Psoas muscle (tissue), 8 donors: Measurements from ENCODE around the gene FOXP4. TPM values are rescaled to one million over a fixed set of nuclear protein-coding genes. Genes with fewer than 3 reads are reported as not detected.

ENCODE experiments used
- ATAC-seq, 4 donors: fragments of 200-7000 bp; cut with Tn5 transposase; one replicate each; pipeline ENCODE4 v1.9.1; 2020; ENCODE audit warnings: moderate library complexity in 3 of 4, mild to moderate bottlenecking in 2 of 4
- DNase-seq, 2 donors: peaks; one replicate each; pipeline ENCODE4 v3.0.0-alpha.2; 2020
- H3K27ac ChIP-seq: fragments of 200-600 bp; one replicate; pipeline ENCODE4 v1.8.0; 2022
- H3K27me3 ChIP-seq, 3 donors: fragments of 200-600 bp in 1 of 3; one replicate each; pipeline versions ENCODE4 v1.6.1 to v1.8.0; 2013 to 2022; ENCODE audit warnings: low read length in 2 of 3, mild to moderate bottlenecking in 2 of 3, moderate library complexity in 1 of 3; ENCODE audit not compliant: insufficient read depth in 3 of 3
- H3K36me3 ChIP-seq, 2 donors: fragments of 200-600 bp in 1 of 2; one replicate each; pipeline versions ENCODE4 v1.6.1 to v1.8.0; 2013 to 2022; ENCODE audit warnings: low read depth in 1 of 2, mild to moderate bottlenecking in 1 of 2, moderate library complexity in 1 of 2; ENCODE audit not compliant: insufficient read depth in 1 of 2
- H3K4me1 ChIP-seq: fragments of 200-600 bp; one replicate; pipeline ENCODE4 v1.8.0; 2022
- H3K4me3 ChIP-seq: fragments of 200-600 bp; one replicate; pipeline ENCODE4 v1.8.0; 2022; ENCODE audit warnings: mild to moderate bottlenecking
- H3K9me3 ChIP-seq: fragments of 200-600 bp; one replicate; pipeline ENCODE4 v1.8.0; 2022
- WGBS, 3 donors: extraction: QIAGEN DNeasy Blood & Tissue Kit; methylation state at CpG; one replicate each; pipeline versions ENCODE4 v1.1.6 to v1.1.7; 2013; 5-methylcytosine and 5-hydroxymethylcytosine counted together
- intact Hi-C, 2 donors: fragments of 100-400 bp; cut with DNase I; formaldehyde crosslinking; loops; one replicate each; pipeline versions ENCODE4 v1.11.0 to v1.14.2; 2022
- polyA plus RNA-seq, 3 donors: library from polyadenylated mRNA; stranded (reverse); fragments of 200-250 nt; gene quantifications; one replicate each; pipeline ENCODE4 v1.2.3, GENCODE V29; 2013
- total RNA-seq, 4 donors: library from RNA; stranded (reverse); fragmentation: NEBNext Ultra II Directional in 2 of 4; extraction: Animal tissue kit (Norgen Biotek cat#: 25700) in 2 of 4; gene quantifications; one replicate each; pipeline versions ENCODE4 v1.2.1 to v1.2.4, GENCODE V29; 2021 to 2023
- TF ChIP-seq, protein P1 (sequence below): fragments of 200-600 bp; IDR thresholded peaks from one replicate; pipeline ENCODE4 v1.8.0; 2022; ENCODE audit warnings: antibody characterized with exemption
- donor health status: healthy with polysubstance abuse.
- donor health status: DM: no; HTN: no; CAD: no; lungs with moderate emphysema.
- donor health status: Bipolar disorder and iron deficiency.
- donor health status: healthy.
- donor health status: DM: yes; HTN: yes; CAD: no.
- donor health status: DM: no; HTN: no; CAD: no.
- donor health status: DM: no; HTN: no; CAD: no.
- donor health status: DM: yes; HTN: yes; CAD: no.

Gene FOXP4
- total and polyA plus RNA-seq, 7 donors: 4.6 to 12.2 (median 7.5) TPM

DNA sequence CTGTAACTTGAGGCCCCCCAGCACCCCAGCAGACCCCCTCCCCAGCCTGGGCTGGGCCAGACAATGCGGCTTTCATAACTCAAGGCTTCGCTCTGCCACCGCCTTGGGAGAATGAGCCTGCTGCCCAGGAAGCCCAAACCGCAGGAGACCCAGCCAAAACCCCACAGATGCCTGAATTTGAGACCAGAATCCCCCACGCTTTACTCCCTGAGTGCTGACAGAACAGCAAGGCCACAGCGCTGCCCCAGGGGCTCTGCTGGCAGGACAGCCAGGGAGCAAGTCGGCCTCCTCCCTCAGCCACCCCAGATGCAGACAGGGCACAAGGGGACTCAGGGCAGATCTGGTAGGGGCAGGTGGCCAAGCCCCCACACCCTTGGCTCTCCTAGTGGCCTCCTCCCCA is 94.2 kb downstream of the FOXP4 start:
- H3K9me3 ChIP-seq: no peaks in the 10 kb centered on the region
- intact Hi-C loops: no loop called here
- H3K36me3 ChIP-seq: no peaks in the 10 kb centered on the region
- no peak overlapping the region for H3K27ac ChIP-seq
- peaks cover 10% of the 10 kb centered on the region for H3K4me1 ChIP-seq
- peaks cover 0 to 56% (median 32%) of the 10 kb centered on the region in 3 donors for H3K27me3 ChIP-seq
- TF ChIP-seq, protein P1, sequence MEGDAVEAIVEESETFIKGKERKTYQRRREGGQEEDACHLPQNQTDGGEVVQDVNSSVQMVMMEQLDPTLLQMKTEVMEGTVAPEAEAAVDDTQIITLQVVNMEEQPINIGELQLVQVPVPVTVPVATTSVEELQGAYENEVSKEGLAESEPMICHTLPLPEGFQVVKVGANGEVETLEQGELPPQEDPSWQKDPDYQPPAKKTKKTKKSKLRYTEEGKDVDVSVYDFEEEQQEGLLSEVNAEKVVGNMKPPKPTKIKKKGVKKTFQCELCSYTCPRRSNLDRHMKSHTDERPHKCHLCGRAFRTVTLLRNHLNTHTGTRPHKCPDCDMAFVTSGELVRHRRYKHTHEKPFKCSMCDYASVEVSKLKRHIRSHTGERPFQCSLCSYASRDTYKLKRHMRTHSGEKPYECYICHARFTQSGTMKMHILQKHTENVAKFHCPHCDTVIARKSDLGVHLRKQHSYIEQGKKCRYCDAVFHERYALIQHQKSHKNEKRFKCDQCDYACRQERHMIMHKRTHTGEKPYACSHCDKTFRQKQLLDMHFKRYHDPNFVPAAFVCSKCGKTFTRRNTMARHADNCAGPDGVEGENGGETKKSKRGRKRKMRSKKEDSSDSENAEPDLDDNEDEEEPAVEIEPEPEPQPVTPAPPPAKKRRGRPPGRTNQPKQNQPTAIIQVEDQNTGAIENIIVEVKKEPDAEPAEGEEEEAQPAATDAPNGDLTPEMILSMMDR: no peak
- ATAC-seq (peak in 3 of 4 donors; percentile 7 to 23 (median 8)), DNase-seq (no peak)
- 46 to 73% (median 55%) methylated on average over 7 of the region's 7 CpGs for WGBS, 3 donors
- H3K4me3 ChIP-seq: no peak overlapping the region

- ATAC-seq (no peak), DNase-seq (no peak)
- H3K36me3 ChIP-seq: no peaks in the 10 kb centered on the region
- no peak overlapping the region for H3K4me3 ChIP-seq
- WGBS, 3 donors: 76 to 86% (median 79%) methylated on average over 9 of the region's 9 CpGs
- no peaks in the 10 kb centered on the region for H3K9me3 ChIP-seq
- TF ChIP-seq, protein P1: no peak
- intact Hi-C loops: no loop called here
- peaks cover 0 to 53% (median 29%) of the 10 kb centered on the region in 3 donors for H3K27me3 ChIP-seq
- no peak overlapping the region for H3K27ac ChIP-seq
- peaks cover 10% of the 10 kb centered on the region for H3K4me1 ChIP-seq
Measured at GRCh38 chr6:41641352-41641925, 95.3 kb downstream of the FOXP4 start.

DNA sequence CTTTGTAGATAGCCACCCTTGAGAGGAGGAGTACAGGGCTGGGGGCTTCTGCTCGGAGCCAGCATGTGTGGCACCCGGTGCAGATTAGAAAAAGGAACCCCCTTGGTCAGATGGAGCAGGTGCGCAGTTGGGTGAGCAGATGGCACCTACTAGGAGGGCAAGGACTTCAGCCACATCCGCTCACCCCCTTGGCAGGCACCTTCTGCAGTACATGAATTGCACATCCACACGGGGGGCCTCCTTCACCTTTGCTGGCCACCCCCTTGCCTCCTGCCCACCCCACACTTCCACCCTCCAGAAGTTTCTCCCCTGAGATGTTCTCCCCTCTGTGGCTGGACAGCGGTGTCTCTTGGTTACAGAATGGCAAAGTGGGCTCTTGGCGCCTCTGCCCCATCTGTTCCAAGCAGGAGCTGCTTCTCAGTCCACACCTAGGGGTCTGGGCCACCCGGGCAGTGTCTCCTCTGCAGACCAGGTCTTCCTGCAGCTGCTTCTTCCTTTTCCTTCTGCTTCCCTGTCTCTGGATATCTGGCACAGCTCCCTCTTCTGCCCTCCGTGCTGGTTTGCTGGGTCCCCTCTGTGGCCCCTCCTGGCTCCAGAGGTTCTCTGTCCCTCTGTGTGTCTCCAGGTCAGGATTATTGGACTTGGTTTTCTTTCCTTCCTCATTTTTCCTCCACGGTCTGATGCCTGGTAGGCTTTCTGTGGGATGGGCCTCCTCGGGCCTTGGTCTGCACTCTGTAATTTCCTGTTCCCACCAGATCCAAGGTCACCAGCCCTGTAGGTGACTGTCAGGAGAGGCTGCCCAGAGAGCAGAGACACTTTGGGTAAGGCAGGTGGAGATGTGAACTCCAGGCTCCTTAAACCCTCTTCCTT is 96.1 kb downstream of the FOXP4 start:
- Histone ChIP-seq H3K9me3 (no peaks in the 10 kb centered on the region), H3K4me1 (peaks cover 10% of the 10 kb centered on the region), H3K4me3 (no peak overlapping the region), H3K27ac (no peak overlapping the region), H3K27me3 (peaks cover 0 to 53% (median 32%) of the 10 kb centered on the region in 3 donors), H3K36me3 (no peaks in the 10 kb centered on the region)
- intact Hi-C loops: no loop called here
- 72 to 76% (median 76%) methylated on average over 11 of the region's 11 CpGs for WGBS, 3 donors
- no peak for DNase-seq
- no peak for ATAC-seq
- TF ChIP-seq, protein P1: no peak

- Histone ChIP-seq H3K36me3 (no peaks in the 10 kb centered on the region), H3K27me3 (peaks cover 0 to 51% (median 25%) of the 10 kb centered on the region in 3 donors), H3K4me3 (no peak overlapping the region), H3K9me3 (no peaks in the 10 kb centered on the region), H3K27ac (no peak overlapping the region), H3K4me1 (peaks cover 4% of the 10 kb centered on the region)
- ATAC-seq: no peak
- TF ChIP-seq, protein P1: no peak
- intact Hi-C loops: no loop called here
- 67 to 76% (median 72%) methylated on average over 10 of the region's 10 CpGs for whole genome bisulfite sequencing, 3 donors
- DNase-seq: no peak
Measured at GRCh38 chr6:41642960-41643898, 97.0 kb downstream of the FOXP4 start.
